CD14-positive monocyte (primary cell): ENCODE data around the gene PPP2R3B. TPM values are rescaled to one million over a fixed set of nuclear protein-coding genes. Genes with fewer than 3 reads are reported as not detected.

ENCODE experiments used
- DNase-seq, 3 donors: peaks; one replicate each; pipeline ENCODE4 v3.0.0-alpha.2; 2011 to 2022
- H2AFZ ChIP-seq: 2 replicates; pipeline ENCODE4 v1.6.0; 2012; ENCODE audit warnings: mild to moderate bottlenecking, low read depth, low read length, inconsistent platforms; ENCODE audit not compliant: insufficient read depth, poor library complexity, severe bottlenecking
- H3K27ac ChIP-seq, 2 donors: 1 replicate in 1 of 2; 2 replicates in 1 of 2; pipeline ENCODE4 v1.5.1; 2012 to 2013; ENCODE audit warnings: low read length in 2 of 2, control low read depth in 1 of 2, inconsistent platforms in 1 of 2, low read depth in 1 of 2, mild to moderate bottlenecking in 1 of 2
- H3K27me3 ChIP-seq, 2 donors: one replicate each; pipeline versions ENCODE4 v1.6.0 to v1.6.1; 2011 to 2013; ENCODE audit warnings: low read length in 2 of 2; ENCODE audit not compliant: control insufficient read depth in 2 of 2, insufficient read depth in 2 of 2
- H3K36me3 ChIP-seq, 2 donors: replicated peaks in 1 of 2; 1 replicate in 1 of 2; 2 replicates in 1 of 2; pipeline versions ENCODE4 v1.5.1 to v1.6.1; 2012 to 2013; ENCODE audit warnings: low read length in 2 of 2, control low read depth in 1 of 2, inconsistent platforms in 1 of 2, mild to moderate bottlenecking in 1 of 2; ENCODE audit not compliant: insufficient read depth in 2 of 2, control insufficient read depth in 1 of 2
- H3K4me1 ChIP-seq, 2 donors: 1 replicate in 1 of 2; 2 replicates in 1 of 2; pipeline versions ENCODE4 v1.5.1 to v1.6.1; 2012 to 2013; ENCODE audit warnings: low read length in 2 of 2, control low read depth in 1 of 2, inconsistent platforms in 1 of 2, mild to moderate bottlenecking in 1 of 2, moderate library complexity in 1 of 2; ENCODE audit not compliant: insufficient read depth in 2 of 2, control insufficient read depth in 1 of 2
- H3K4me2 ChIP-seq: replicated peaks from 2 replicates; pipeline ENCODE3; 2012; ENCODE audit warnings: low read length, moderate library complexity, mild to moderate bottlenecking; ENCODE audit not compliant: poor library complexity, severe bottlenecking; ENCODE audit errors: extremely low read depth
- H3K4me3 ChIP-seq, 3 experiments: fragments of 200-600 bp in 1 of 3; sonication (generic) in 1 of 3; replicated peaks in 1 of 3; 1 replicate in 2 of 3; 2 replicates in 1 of 3; pipeline ENCODE4 v1.5.1; 2011 to 2013; ENCODE audit warnings: low read length in 3 of 3, mild to moderate bottlenecking in 3 of 3, control low read depth in 2 of 3, low read depth in 2 of 3, inconsistent platforms in 1 of 3, moderate library complexity in 1 of 3
- H3K79me2 ChIP-seq: 2 replicates; pipeline ENCODE4 v1.6.0; 2012; ENCODE audit warnings: mild to moderate bottlenecking, control low read depth, inconsistent platforms, low read length, moderate library complexity; ENCODE audit not compliant: insufficient read depth
- H3K9ac ChIP-seq: 2 replicates; pipeline ENCODE4 v1.6.0; 2017; ENCODE audit warnings: low read length, mild to moderate bottlenecking; ENCODE audit not compliant: insufficient read depth, poor library complexity, severe bottlenecking
- H3K9me3 ChIP-seq, 2 donors: replicated peaks in 1 of 2; 1 replicate in 1 of 2; 2 replicates in 1 of 2; pipeline versions ENCODE4 v1.5.1 to v1.6.1; 2012 to 2013; ENCODE audit warnings: low read length in 2 of 2, control low read depth in 1 of 2; ENCODE audit not compliant: control insufficient read depth in 1 of 2, insufficient read depth in 1 of 2
- H4K20me1 ChIP-seq: 2 replicates; pipeline ENCODE4 v1.6.0; 2012; ENCODE audit warnings: mild to moderate bottlenecking, low read length, control low read depth, moderate library complexity; ENCODE audit not compliant: insufficient read depth
- H3K27ac Mint-ChIP-seq, 7 donors: one replicate each; pipeline ENCODE4 v1.8.0; 2020; ENCODE audit warnings: mild to moderate bottlenecking in 7 of 7, mixed read lengths in 7 of 7, moderate library complexity in 6 of 7, inconsistent platforms in 2 of 7
- H3K27me3 Mint-ChIP-seq, 3 donors: one replicate each; pipeline ENCODE4 v1.8.0; 2021 to 2022; ENCODE audit warnings: low read depth in 3 of 3, mild to moderate bottlenecking in 3 of 3, mixed read lengths in 3 of 3, moderate library complexity in 3 of 3, inconsistent platforms in 1 of 3
- H3K36me3 Mint-ChIP-seq, 2 donors: one replicate each; pipeline ENCODE4 v1.8.0; 2020; ENCODE audit warnings: mixed read lengths in 2 of 2, inconsistent platforms in 1 of 2, mild to moderate bottlenecking in 1 of 2
- H3K4me1 Mint-ChIP-seq: one replicate; pipeline ENCODE4 v1.8.0; 2020; ENCODE audit warnings: mild to moderate bottlenecking, mixed read lengths
- H3K4me3 Mint-ChIP-seq, 2 donors: one replicate each; pipeline ENCODE4 v1.8.0; 2020; ENCODE audit warnings: mild to moderate bottlenecking in 2 of 2, mixed read lengths in 2 of 2, moderate library complexity in 1 of 2
- H3K9me3 Mint-ChIP-seq, 7 donors: one replicate each; pipeline ENCODE4 v1.8.0; 2020 to 2022; ENCODE audit warnings: mixed read lengths in 7 of 7, mild to moderate bottlenecking in 6 of 7, moderate library complexity in 6 of 7, inconsistent platforms in 2 of 7
- CTCF ChIP-seq: fragments of 200-600 bp; IDR thresholded peaks from one replicate; pipeline ENCODE4 v1.8.0; 2022; ENCODE audit warnings: antibody characterized with exemption, mild to moderate bottlenecking
- WGBS: methylation state at CpG from one replicate; pipeline ENCODE4 v1.1.5; 2013; ENCODE audit warnings: missing lambda C conversion rate; ENCODE audit not compliant: insufficient coverage; 5-methylcytosine and 5-hydroxymethylcytosine counted together
- intact Hi-C, 2 donors: fragments of 100-400 bp; cut with micrococcal nuclease; formaldehyde crosslinking; loops; one replicate each; pipeline versions ENCODE4 v1.15.0 to v1.15.1; 2023
- polyA plus RNA-seq, 3 donors: library from polyadenylated mRNA; depleted of rRNA in 1 of 3; unstranded in 2 of 3; stranded (reverse) in 1 of 3; fragments of 300-500 nt in 2 of 3; fragments of >200 nt in 1 of 3; fragmentation: Illumina TruSeq in 2 of 3; gene quantifications; 1 replicate in 2 of 3; 2 replicates in 1 of 3; pipeline ENCODE4 v1.2.3, GENCODE V29; 2012 to 2021

The PPP2R3B gene
- polyA plus RNA-seq, 3 donors: 2.1 to 9.0 (median 2.3) TPM

DNA sequence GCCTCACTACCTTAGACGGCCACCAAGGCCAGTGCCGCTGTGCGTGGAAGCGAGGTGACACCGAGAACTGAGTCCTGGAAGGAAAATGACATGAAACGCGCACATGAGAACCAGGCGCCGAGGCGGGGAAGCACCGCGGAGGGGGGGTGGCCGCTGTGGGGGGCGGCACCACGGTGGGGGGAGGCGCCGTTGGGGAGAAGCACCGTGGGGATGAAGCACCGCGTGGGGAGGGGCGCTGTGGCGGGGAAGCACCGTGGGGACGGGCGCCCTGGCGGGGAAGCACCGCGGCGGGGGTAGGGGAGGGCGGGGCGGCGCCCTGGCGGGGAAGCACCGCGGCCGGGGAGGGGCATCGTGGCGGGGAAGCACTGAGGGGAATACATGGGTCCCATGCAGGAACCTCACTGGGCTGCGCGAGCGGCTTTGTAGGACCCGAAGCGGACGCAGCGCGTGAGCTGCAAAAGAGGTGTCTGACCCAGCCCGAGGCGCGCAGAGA is 28.0 kb downstream of the PPP2R3B start:
- H3K36me3 Mint-ChIP-seq: peaks cover 42 to 58% of the 10 kb centered on the region in 2 donors
- no peaks in the 10 kb centered on the region for H3K4me1 ChIP-seq
- H3K9ac ChIP-seq: no peak overlapping the region
- TF ChIP-seq CTCF: no peak
- no peak overlapping the region for H3K4me3 ChIP-seq
- H3K9me3 ChIP-seq: peaks cover 54 to 65% of the 10 kb centered on the region in 2 donors
- H3K4me3 Mint-ChIP-seq: no peak overlapping the region
- H3K4me2 ChIP-seq: no peak overlapping the region
- H2AFZ ChIP-seq: no peak overlapping the region
- H3K27ac Mint-ChIP-seq: no peak overlapping the region
- peaks cover 0 to 2% (median 0%) of the 10 kb centered on the region in 3 donors for H3K27me3 Mint-ChIP-seq
- intact Hi-C loops: no loop called here
- no peaks in the 10 kb centered on the region for H4K20me1 ChIP-seq
- DNase-seq: no peak
- H3K36me3 ChIP-seq: peaks cover 6 to 24% of the 10 kb centered on the region in 2 donors
- peaks cover 37 to 58% (median 53%) of the 10 kb centered on the region in 7 donors for H3K9me3 Mint-ChIP-seq
- no peaks in the 10 kb centered on the region for H3K79me2 ChIP-seq
- H3K4me1 Mint-ChIP-seq: peaks cover 9% of the 10 kb centered on the region
- no peaks in the 10 kb centered on the region for H3K27me3 ChIP-seq
- 94% methylated on average over 23 of the region's 49 CpGs for WGBS
- H3K27ac ChIP-seq: no peak overlapping the region

GRCh38 chrX:357693-358471 is 28.8 kb downstream of the PPP2R3B start:
- TF ChIP-seq CTCF: no peak
- H3K27ac ChIP-seq: no peak overlapping the region
- WGBS: 84% methylated on average over 39 of the region's 48 CpGs
- H3K9me3 ChIP-seq: peaks cover 46 to 59% of the 10 kb centered on the region in 2 donors
- peaks cover 9% of the 10 kb centered on the region for H3K4me1 Mint-ChIP-seq
- no peak overlapping the region for H3K4me3 ChIP-seq
- intact Hi-C loops: no loop called here
- peaks cover 0 to 2% (median 0%) of the 10 kb centered on the region in 3 donors for H3K27me3 Mint-ChIP-seq
- no peaks in the 10 kb centered on the region for H3K4me1 ChIP-seq
- H3K9ac ChIP-seq: no peak overlapping the region
- DNase-seq: peak in 2 of 3 donors; percentile 12 to 36
- no peak overlapping the region for H3K4me2 ChIP-seq
- no peak overlapping the region for H2AFZ ChIP-seq
- no peak overlapping the region for H3K4me3 Mint-ChIP-seq
- H3K27ac Mint-ChIP-seq: peak overlapping the region in 5 of 7 donors; percentile 16 to 47 (median 33)
- H3K27me3 ChIP-seq: no peaks in the 10 kb centered on the region
- H3K9me3 Mint-ChIP-seq: peaks cover 29 to 51% (median 45%) of the 10 kb centered on the region in 7 donors
- peaks cover 39 to 54% of the 10 kb centered on the region in 2 donors for H3K36me3 Mint-ChIP-seq
- no peaks in the 10 kb centered on the region for H3K79me2 ChIP-seq
- H4K20me1 ChIP-seq: no peaks in the 10 kb centered on the region
- peaks cover 6 to 24% of the 10 kb centered on the region in 2 donors for H3K36me3 ChIP-seq
